GM19240 (cell line): ENCODE data around the gene GOLPH3.
"Not testable (repeated sequence)": the region's sequence is repeated elsewhere in the genome, so short reads cannot be mapped to it uniquely, and the experiment has no call there.

ENCODE experiments used
- DNase-seq: peaks from one replicate; pipeline ENCODE4 v3.0.0; 2011; ENCODE audit warnings: low spot score; ENCODE audit not compliant: insufficient read length

Gene GOLPH3

GRCh38 chr5:32135086-32135485, 39.0 kb downstream of the GOLPH3 start:
- no peak for DNase-seq

GRCh38 chr5:32132757-32133156, 41.4 kb downstream of the GOLPH3 start:
- no peak for DNase-seq

- DNase-seq = no peak
These were observed 42.5 kb downstream of the GOLPH3 start for GRCh38 chr5:32131604-32132003.

DNA sequence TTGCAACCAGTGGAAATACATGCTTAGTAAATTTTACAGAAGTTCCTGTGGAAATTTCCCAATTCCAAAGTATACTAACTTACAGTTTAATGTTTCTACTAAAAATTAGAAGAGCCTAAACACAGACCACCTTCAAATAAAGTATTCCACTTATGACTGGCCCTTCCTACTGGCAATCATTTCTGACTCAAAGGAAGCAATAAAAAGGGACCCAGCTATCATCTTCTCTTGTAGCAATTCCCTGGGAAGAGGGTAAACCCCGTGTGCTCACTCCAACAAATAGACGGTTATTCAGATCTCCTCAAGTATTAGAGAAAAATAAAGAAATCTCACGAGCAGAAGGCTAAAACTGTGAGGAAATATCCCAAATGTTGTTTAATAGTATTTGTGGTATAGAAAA, 43.3 kb downstream of the GOLPH3 start:
- no peak for DNase-seq

DNA sequence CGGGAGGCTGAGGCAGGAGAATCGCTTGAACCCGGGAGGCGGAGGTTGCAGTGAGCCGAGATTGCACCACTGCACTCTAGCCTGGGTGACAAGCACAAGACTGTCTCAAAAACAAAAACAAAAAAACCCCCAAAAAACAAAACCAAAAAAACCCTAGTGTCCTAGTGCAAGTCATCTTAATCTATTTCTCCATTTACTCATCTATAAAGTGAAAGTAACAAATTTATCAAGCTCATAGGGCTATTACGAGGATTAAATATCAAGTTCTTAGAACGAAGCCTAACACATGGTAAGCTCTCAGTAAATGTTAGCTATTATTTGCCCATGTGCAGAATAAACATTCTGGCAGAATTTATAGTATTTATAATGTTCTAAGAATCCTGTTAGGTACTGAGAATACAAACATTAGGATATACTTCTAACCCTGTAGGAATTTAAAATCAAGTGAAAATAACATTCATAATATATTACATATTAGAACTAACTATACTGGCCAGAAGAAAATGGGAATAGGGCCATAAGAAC, 45.0 kb downstream of the GOLPH3 start:
- DNase-seq = no peak

- DNase-seq = no peak
These were observed 46.4 kb downstream of the GOLPH3 start for GRCh38 chr5:32127711-32128110.

DNA sequence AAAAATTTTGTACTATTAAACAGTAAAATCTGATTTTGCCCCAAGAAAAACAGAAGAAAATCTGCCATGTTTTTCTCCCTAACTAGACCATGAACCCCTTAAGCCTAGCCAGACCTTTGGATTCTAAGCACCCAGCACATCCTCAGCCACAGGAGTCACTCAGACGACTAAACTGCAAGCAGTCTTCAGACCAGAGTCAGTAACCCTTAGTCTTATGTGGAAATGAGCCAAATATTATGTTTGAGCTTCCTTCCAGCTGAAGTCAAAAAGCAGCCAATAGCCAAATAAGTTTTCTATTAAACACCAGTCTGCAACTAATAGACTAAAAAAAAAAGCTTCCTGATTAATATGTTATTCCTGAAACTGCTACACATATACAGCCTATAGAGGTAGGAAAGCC, 47.4 kb downstream of the GOLPH3 start:
- no peak for DNase-seq

DNA sequence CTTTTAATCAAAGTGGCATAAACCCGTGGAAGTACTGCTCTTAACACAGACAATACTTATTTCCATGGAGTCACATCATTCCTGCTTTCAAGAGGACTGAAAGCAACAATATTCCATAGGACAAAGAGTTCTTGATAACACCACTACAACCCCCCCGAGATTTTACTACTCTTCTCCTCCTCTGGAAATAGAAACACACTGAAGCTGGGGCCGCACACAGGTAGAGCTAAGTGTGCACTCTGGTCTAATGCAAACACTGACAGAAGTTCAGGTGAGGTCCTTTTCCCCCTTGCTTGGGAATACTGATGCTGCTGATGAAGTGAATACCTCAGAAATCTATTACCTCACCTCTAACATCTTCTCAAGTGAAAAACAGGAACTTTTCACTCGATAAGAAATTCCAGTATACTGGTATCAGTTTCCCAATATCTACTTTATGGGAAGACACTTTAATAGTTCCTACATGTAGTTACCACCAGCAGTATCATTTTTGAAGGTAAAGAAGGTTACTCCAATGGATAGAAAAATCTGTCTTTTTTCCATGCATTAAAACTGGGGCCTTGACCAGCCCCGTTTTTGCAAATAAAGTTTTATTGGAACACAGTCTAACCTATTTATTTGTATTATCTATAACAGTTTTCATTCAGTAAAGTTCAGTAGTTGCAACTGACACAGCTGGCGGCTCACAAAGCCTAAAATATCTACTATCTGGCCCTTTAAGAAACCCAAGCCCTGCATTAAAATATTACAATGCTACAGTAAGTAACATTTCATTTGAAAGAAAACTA, 50.0 kb downstream of the GOLPH3 start:
- no peak for DNase-seq

DNA sequence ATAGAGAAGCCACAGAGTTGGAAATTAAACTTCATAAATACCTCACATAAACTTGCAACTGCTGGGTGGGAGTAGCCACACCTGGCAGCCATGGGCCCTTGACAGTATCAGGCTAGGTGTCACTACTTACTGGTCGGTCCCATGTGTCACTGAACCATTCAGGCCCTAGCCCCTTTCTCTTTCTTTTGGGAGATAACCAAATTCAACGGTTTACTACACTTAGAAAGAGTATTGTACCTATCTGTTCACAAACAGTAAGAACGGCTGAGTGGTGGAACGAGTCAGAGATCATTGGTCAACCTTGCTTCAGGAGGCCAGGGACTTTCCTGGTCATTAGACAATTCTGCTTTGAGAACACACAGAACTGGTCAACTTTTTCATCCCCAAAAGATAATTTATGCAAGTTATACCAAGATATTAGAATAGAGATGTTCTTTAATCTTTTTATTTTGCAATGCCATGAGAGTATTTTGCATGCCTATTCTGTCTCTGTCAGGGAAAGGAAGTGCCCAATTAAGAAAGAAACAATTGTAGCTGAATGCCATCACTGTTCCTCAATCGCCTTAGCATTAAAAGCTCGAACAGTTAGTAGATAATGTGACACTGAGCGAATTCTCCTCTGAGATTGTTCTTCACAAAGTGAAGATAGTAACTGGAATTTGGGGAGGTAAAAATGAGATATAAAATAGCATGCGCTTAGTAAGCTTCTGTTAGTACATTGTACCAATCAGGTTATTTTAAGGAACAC, 50.9 kb downstream of the GOLPH3 start:
- DNase-seq = no peak

- not testable (repeated sequence) for DNase-seq
These were observed 55.2 kb downstream of the GOLPH3 start for GRCh38 chr5:32118922-32119321.

- no peak for DNase-seq
These were observed 57.4 kb downstream of the GOLPH3 start for GRCh38 chr5:32116574-32117313.

DNA sequence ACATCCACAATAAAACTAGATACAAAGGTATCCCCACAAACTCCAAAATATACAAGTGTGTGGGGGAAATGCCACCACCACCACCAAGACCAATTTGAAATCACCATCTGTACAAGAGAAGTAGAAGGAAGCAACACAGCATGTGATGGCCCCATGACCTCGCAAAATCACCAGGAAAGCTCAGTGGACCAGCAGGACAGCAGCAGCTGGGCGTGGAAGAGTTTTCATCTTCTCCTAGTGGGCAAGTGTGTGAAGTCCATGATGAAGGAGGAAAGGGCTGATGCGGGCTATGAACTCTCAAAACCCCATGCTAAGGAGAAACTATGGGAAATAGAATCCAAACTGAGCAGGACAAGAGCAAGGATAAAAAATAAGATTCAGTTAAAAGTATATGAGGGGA, 58.1 kb downstream of the GOLPH3 start:
- no peak for DNase-seq

DNA sequence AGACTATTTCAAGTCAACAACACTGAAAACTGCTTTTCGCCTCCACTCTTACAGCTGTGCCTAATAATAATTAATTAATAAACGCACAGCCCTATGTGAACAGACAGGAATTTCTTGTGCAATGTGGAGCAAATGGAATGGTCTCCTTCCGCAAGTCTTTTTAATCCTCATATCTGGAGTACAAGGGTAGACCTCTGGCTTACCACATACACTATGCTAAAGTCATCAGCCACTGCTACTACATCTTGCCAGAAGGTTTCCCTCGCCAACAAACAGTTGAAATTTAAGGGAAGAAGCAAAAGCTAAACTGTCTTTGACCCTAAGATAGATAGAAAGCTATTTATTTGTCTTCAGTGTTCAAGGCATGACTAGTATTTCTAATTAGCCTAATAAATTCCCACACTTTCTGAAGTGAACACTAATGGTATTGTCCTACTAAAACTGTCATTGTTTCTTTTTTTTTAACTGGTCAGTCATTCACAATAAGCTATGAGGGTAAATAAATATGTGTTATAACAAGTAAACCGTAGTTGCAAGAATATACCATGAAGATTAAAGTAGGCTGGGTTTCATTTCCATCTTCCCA, 63.9 kb downstream of the GOLPH3 start:
- DNase-seq = no peak

DNA sequence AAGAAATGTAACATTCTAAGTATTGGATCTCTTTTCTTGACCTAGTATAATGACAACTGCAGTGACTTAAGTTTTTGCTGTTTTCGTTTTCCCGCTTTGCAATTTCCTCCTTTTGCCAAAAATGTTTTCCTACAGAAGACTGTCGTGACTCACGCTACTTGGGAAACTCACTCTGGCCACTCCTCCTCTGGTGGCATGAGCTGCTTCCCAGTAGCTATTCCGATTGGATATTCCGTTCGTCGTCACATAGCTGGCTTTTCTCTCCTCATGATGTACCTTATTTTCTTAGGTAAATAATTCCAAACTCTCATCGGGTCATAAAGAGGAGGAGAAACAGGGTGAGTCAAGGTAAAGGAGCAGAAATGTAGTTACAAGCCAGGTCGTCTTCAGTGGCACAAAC, 64.9 kb downstream of the GOLPH3 start:
- no peak for DNase-seq

- DNase-seq = no peak
These were observed 66.0 kb downstream of the GOLPH3 start for GRCh38 chr5:32108167-32108566.

DNA sequence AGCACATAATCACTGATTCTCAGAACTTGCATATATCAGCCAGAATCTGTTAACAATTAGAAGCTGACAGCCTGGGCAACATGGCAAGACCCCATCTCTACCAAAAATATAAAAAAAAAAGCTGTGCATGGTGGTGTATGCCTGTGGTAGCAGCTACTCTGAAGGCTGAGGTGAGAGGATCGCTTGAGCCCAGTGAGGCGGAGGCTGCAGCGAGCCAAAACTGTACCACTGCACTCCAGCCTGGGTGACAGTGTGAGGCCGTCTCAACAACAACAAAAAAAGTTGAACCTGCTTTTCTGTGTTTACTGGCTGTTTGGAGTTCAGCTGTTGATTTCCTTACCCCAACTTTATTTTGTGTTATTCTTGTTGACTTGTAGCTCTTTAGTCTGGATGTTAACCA, 66.8 kb downstream of the GOLPH3 start:
- no peak for DNase-seq

- DNase-seq = no peak
These were observed 70.6 kb downstream of the GOLPH3 start for GRCh38 chr5:32103521-32103920.

GRCh38 chr5:32102254-32102986, 71.7 kb downstream of the GOLPH3 start:
- DNase-seq = no peak

GRCh38 chr5:32100691-32101302, 73.3 kb downstream of the GOLPH3 start:
- no peak for DNase-seq

DNA sequence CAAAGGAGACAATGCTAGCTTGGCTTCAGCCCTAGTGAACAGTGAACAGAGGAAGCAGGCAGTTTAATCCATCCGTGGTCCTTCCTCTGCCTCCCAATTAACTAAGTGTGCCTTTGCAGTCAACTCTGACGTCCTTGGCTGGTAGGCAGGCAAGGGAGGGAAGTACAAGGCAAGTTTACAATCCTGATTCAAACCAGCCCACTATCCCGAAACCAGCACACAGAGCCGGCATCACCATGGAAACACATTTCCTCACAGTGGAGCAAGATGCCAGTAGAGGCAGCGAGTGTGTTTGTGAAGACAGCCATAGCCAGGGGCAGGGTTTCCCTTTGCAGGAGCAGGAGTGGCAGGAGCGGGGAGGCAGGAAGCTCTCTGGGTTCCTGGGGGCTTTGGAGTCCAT, 73.9 kb downstream of the GOLPH3 start:
- no peak for DNase-seq
